Measurements from ENCODE around the gene FAM110C. TPM values are rescaled to one million over a fixed set of nuclear protein-coding genes. Genes with fewer than 3 reads are reported as not detected.
A peak's percentile ranks its signal among the peaks of the same experiment; 100 is the strongest.
"Not testable (repeated sequence)": the region's sequence is repeated elsewhere in the genome, so short reads cannot be mapped to it uniquely, and the experiment has no call there.

Gene FAM110C
- total and polyA plus RNA-seq, 9 donors, result 4.1 to 47.4 (median 7.3) TPM

DNA sequence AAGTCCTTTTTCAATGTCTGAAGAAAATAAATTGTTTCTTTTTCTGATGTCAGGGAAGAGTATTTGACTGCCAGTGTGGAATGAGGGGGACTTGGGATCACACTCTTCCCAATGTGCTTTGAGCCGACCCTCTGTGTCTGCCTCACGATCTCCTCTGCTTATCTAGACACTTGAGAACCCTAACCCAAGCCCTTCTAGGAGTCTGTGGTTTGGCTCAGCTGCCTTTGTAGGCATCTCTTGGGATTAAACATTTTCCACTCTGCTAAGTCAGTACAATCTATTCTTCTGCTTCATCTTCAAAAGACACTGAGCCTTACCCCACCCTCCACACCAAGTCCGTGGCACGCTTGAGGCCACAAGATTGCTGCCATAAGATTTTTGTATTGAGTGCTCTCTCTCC lies 19.4 kb downstream of the FAM110C start:
- TF ChIP-seq EP300 (IDR thresholded peaks at IDR 0.05) (no peak), CTCF (IDR thresholded peaks at IDR 0.05) (no peak), POLR2A (IDR thresholded peaks at IDR 0.05) (no peak)
- Histone ChIP-seq H3K4me3 (no peak overlapping the region), H3K4me1 (ENCODE audit: insufficient read depth) (no peaks in the 10 kb centered on the region), H3K36me3 (no peaks in the 10 kb centered on the region), H3K9me3 (no peaks in the 10 kb centered on the region), H3K27me3 (no peaks in the 10 kb centered on the region), H3K27ac (no peak overlapping the region)
- DNase-seq, result no peak
- WGBS, 3 donors, result 53 to 77% (median 61%) methylated on average over 4 of the region's 4 CpGs
- intact Hi-C loops (cut with DNase I), result no loop called here

GRCh38 chr2:25543-25942 lies 20.8 kb downstream of the FAM110C start:
- no peak for DNase-seq
- Histone ChIP-seq H3K36me3 (no peaks in the 10 kb centered on the region), H3K27ac (no peak overlapping the region), H3K4me1 (ENCODE audit: insufficient read depth) (no peaks in the 10 kb centered on the region), H3K4me3 (no peak overlapping the region), H3K9me3 (no peaks in the 10 kb centered on the region), H3K27me3 (no peaks in the 10 kb centered on the region)
- intact Hi-C loops (cut with DNase I), result no loop called here
- 73 to 85% (median 79%) methylated on average over 4 of the region's 4 CpGs for WGBS, 3 donors
- no peak for TF ChIP-seq POLR2A (IDR thresholded peaks at IDR 0.05)
- TF ChIP-seq CTCF (IDR thresholded peaks at IDR 0.05), result no peak
- TF ChIP-seq EP300 (IDR thresholded peaks at IDR 0.05), result no peak

DNA sequence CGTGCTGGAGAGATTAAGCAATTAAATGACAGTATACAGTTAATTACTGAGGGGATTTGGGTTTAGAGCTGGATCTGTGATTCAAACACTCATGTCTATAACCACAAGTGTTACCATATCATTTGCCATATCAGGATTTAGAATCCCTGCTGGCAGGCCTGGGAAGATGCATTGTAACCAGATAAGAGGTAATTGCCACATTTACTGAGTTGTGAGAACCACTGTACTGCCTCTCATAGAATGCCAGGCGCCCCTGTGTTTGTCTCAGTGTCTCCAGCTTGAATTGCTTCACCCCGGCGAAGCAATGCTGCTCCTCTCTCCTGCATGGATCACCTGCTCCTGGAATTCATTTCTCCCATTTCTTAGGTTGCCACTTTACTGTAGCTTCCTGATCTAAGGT lies 21.7 kb downstream of the FAM110C start:
- H3K4me3 ChIP-seq; H3K27ac ChIP-seq; H3K4me1 ChIP-seq (ENCODE audit: insufficient read depth); intact Hi-C loops (cut with DNase I); H3K27me3 ChIP-seq; H3K9me3 ChIP-seq; H3K36me3 ChIP-seq; DNase-seq: not testable (repeated sequence)
- 88 to 93% (median 92%) methylated on average over 4 of the region's 4 CpGs for WGBS, 3 donors

DNA sequence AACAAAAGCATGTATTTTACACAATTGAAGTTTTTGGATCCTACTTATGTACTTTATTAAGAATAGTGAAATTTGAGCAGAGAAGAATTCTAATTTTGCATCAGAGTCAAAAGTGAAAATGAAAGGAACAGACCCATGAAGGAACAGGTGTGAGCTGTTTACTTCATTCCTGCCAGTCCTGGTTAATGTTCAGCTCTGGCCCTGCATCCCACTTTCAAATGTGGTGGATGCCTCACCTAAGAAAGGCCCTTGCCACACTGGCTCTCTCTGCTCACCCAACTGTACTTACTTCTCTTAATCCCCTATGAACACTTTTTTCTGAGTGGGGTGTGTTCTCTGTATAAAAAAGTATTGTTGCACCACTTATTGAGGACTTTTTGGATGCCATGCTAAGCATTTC lies 22.2 kb downstream of the FAM110C start:
- Histone ChIP-seq H3K27ac (no peak overlapping the region), H3K36me3 (no peaks in the 10 kb centered on the region), H3K4me1 (ENCODE audit: insufficient read depth) (peaks cover 2% of the 10 kb centered on the region), H3K27me3 (no peaks in the 10 kb centered on the region), H3K4me3 (no peak overlapping the region), H3K9me3 (no peaks in the 10 kb centered on the region)
- DNase-seq, result no peak
- intact Hi-C loops (cut with DNase I), result no loop called here
- TF ChIP-seq EP300 (IDR thresholded peaks at IDR 0.05) (no peak), CTCF (IDR thresholded peaks at IDR 0.05) (no peak), POLR2A (IDR thresholded peaks at IDR 0.05) (no peak)

DNA sequence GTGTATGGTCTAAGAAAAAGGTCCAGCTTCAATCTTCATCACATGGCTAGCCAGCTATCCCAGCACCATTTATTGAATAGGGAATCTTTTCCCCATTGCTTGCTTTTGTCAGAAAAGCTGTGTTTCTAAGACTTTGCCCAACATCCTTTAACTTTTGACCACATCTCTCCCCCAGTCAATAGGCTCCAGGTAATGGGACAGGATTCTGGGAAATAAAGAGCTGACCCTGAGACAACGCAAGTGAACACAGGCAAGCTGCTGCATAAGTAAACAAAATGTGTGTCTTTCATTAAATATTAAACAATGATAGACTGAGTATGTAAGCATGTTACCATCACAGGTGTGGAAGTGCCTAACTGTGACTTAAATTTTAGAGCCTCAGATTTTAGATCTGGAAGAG lies 23.0 kb downstream of the FAM110C start:
- TF ChIP-seq POLR2A (IDR thresholded peaks at IDR 0.05), result no peak
- TF ChIP-seq EP300 (IDR thresholded peaks at IDR 0.05), result no peak
- no peak for TF ChIP-seq CTCF (IDR thresholded peaks at IDR 0.05)
- intact Hi-C loops (cut with DNase I), result no loop called here
- no peaks in the 10 kb centered on the region for H3K27me3 ChIP-seq
- DNase-seq, result no peak
- H3K27ac ChIP-seq, result no peak overlapping the region
- H3K4me3 ChIP-seq, result no peak overlapping the region
- 79 to 93% (median 91%) methylated on average over 1 of the region's 1 CpG for WGBS, 3 donors
- H3K4me1 ChIP-seq (ENCODE audit: insufficient read depth), result peaks cover 6% of the 10 kb centered on the region
- no peaks in the 10 kb centered on the region for H3K9me3 ChIP-seq
- no peaks in the 10 kb centered on the region for H3K36me3 ChIP-seq

- H3K4me1 ChIP-seq (ENCODE audit: insufficient read depth); H3K27ac ChIP-seq; H3K4me3 ChIP-seq; DNase-seq; intact Hi-C loops (cut with DNase I); H3K27me3 ChIP-seq; H3K9me3 ChIP-seq; H3K36me3 ChIP-seq: not testable (repeated sequence)
- WGBS, 3 donors, result 72 to 88% (median 83%) methylated on average over 4 of the region's 4 CpGs
Observed at GRCh38 chr2:22244-22643, 24.1 kb downstream of the FAM110C start.

GRCh38 chr2:20259-20658 lies 26.0 kb downstream of the FAM110C start:
- peak in 1 of 5 donors; percentile 44 for DNase-seq
- H3K4me1 ChIP-seq (ENCODE audit: insufficient read depth), result peaks cover 11% of the 10 kb centered on the region
- H3K9me3 ChIP-seq; intact Hi-C loops (cut with DNase I); H3K36me3 ChIP-seq; H3K27me3 ChIP-seq; H3K4me3 ChIP-seq; H3K27ac ChIP-seq: not testable (repeated sequence)
- 29 to 42% (median 39%) methylated on average over 4 of the region's 4 CpGs for WGBS, 3 donors
